ENCODE results near the gene CFAP77.

- TF ChIP-seq ZFP37 (tag by site-specific recombination; IDR thresholded peaks at IDR 0.05) (no peak), GLIS1 (tag by site-specific recombination; IDR thresholded peaks at IDR 0.05) (no peak), CTCF (tag by site-specific recombination; IDR thresholded peaks at IDR 0.05) (no peak), ZNF76 (tag by site-specific recombination; IDR thresholded peaks at IDR 0.05; ENCODE audit: borderline replicate concordance, low read depth) (no peak), ZNF837 (tag by site-specific recombination; IDR thresholded peaks at IDR 0.05) (no peak)
Observed at GRCh38 chr9:132418726-132419363, 8.8 kb downstream of the CFAP77 start.
